Memory B cell (primary cell): ENCODE results near the gene NDUFAF4.
"Not testable (repeated sequence)": the region's sequence is repeated elsewhere in the genome, so short reads cannot be mapped to it uniquely, and the experiment has no call there.

Experiments
- ATAC-seq: fragments of 150-1000 bp; cut with Tn5 transposase; 2 replicates; pipeline ENCODE4 v1.10.0; 2021; ENCODE audit warnings: low read depth, mild to moderate bottlenecking, moderate library complexity
- DNase-seq, 2 donors: peaks; one replicate each; pipeline ENCODE4 v3.0.0; 2022; ENCODE audit warnings: low spot score in 2 of 2
- H3K27ac Mint-ChIP-seq: one replicate; pipeline ENCODE4 v1.8.0; 2022; ENCODE audit warnings: mild to moderate bottlenecking, moderate library complexity, mixed read lengths
- H3K27me3 Mint-ChIP-seq: one replicate; pipeline ENCODE4 v1.8.0; 2022; ENCODE audit warnings: mixed read lengths
- H3K36me3 Mint-ChIP-seq: one replicate; pipeline ENCODE4 v1.8.0; 2022; ENCODE audit warnings: mild to moderate bottlenecking, mixed read lengths
- H3K4me1 Mint-ChIP-seq: one replicate; pipeline ENCODE4 v1.8.0; 2022; ENCODE audit warnings: mixed read lengths
- H3K4me3 Mint-ChIP-seq: one replicate; pipeline ENCODE4 v1.8.0; 2022; ENCODE audit warnings: mild to moderate bottlenecking, moderate library complexity, mixed read lengths
- H3K9me3 Mint-ChIP-seq: one replicate; pipeline ENCODE4 v1.8.0; 2022; ENCODE audit warnings: mixed read lengths

NDUFAF4 gene

DNA sequence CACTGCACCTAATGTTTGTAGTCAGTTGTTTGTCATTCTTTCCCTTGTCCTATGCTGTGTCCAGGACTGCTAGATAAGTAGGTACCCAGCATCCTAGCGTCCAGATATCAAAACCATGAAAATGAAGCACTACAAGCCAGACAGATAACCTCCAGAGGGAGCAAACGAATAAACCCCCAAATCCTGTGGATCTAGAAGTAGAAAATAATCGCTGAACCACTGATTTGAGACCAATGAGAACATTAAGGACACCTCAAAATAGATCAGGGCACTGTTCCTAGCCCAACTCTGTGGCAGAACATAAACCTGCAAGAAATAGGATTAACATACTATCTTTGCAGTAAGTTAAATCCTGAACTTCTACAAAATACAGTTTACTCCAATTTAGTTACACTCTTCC, 25.7 kb upstream of the NDUFAF4 start:
- Mint-ChIP-seq H3K36me3 (no peaks in the 10 kb centered on the region), H3K27ac (peak overlapping the region; percentile 98), H3K4me3 (peak overlapping the region; percentile 99), H3K27me3 (peaks cover 2% of the 10 kb centered on the region), H3K4me1 (peaks cover 12% of the 10 kb centered on the region), H3K9me3 (no peaks in the 10 kb centered on the region)
- ATAC-seq: no peak
- DNase-seq: no peak

DNA sequence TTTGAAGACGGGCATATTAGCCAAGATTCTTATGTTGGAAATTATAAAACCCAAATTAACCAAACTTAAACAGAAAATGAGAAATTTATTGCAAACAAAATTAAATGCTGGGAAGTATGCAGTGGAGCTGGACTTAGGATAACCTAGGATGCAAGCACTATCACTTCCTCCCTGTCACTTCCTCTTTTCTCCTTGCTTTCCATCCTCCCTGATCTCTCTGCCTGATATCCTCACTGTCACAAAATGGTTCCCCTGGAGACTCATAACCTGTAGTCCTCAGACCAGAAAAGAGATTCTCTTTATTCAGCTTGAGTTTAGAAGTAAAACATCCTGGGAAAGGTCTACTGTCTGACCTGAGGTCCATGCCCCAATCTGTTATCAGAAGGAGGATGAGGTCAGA, 19.4 kb upstream of the NDUFAF4 start:
- Mint-ChIP-seq H3K4me3 (no peak overlapping the region), H3K36me3 (peaks cover under 1% of the 10 kb centered on the region), H3K9me3 (no peaks in the 10 kb centered on the region), H3K27me3 (peaks cover 6% of the 10 kb centered on the region), H3K27ac (no peak overlapping the region), H3K4me1 (peaks cover 4% of the 10 kb centered on the region)
- no peak for DNase-seq
- no peak for ATAC-seq

DNA sequence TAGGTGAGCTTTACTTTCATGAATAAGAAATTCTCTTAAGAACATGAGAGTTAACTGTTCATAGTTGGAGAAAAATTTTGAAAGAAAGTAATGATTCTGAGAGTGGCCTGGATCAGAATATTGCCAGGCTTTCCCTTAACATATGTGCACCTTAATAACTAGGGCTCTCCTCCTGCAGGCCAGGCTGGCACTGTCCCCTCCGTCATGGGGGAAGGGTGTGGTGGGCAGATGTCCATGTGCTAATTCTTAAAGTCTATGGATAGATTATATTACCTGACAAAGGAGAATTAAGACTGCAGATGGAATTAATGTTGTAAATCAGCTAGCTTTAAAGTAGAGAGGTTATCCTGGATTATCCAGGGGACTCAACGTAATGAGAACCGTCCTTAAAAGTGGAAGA, 15.9 kb upstream of the NDUFAF4 start:
- no peak for ATAC-seq
- peaks cover 1% of the 10 kb centered on the region for H3K36me3 Mint-ChIP-seq

DNA sequence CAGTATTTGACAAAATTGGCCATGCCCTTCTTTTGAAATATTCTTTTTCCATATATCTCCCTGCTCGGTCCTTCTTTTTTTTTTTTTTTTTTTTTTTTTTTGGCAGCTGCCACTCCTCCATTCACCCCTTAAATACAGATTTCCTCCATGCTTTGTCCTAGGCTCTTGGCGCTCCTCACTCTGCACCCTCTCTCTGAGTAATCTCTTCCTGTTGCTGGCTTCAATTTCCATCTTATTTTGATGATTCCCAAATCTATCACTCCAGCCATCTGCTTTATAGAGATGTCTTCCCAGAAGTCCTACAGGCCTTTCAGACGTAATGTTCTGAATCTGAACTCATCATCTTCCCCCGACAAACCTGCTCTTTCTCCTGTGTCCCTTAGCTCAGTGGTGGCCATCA, 14.1 kb upstream of the NDUFAF4 start:
- no peaks in the 10 kb centered on the region for H3K9me3 Mint-ChIP-seq
- H3K27me3 Mint-ChIP-seq: peaks cover 6% of the 10 kb centered on the region
- no peak for ATAC-seq
- H3K4me1 Mint-ChIP-seq: peaks cover 4% of the 10 kb centered on the region
- peaks cover 1% of the 10 kb centered on the region for H3K36me3 Mint-ChIP-seq
- H3K27ac Mint-ChIP-seq: no peak overlapping the region
- no peak for DNase-seq
- no peak overlapping the region for H3K4me3 Mint-ChIP-seq

More for the DNA sequence above, 15.9 kb upstream of the NDUFAF4 start:
- H3K27me3 Mint-ChIP-seq: peaks cover 6% of the 10 kb centered on the region
- H3K4me3 Mint-ChIP-seq: no peak overlapping the region
- no peak overlapping the region for H3K27ac Mint-ChIP-seq
- peaks cover 6% of the 10 kb centered on the region for H3K4me1 Mint-ChIP-seq
- no peak for DNase-seq
- no peaks in the 10 kb centered on the region for H3K9me3 Mint-ChIP-seq

DNA sequence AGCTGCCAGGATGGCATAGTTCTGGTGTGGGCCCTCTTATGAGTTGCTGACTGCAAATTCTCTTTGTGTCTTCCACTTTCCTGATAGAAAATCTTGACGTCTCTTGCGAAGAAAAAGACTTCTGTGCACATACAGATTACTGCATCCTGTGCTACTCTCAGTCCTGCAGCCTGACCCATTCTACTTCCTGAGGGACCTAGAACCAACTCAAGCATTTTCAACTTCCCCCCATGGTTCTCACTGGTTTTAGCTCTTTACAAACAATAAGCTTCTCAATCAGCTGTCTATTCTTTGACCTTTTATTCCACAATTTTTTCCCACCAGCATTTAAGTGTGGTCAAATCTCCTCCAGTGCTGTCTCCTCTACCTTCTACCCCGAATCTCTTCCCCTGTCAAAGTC, 13.5 kb upstream of the NDUFAF4 start:
- no peak for DNase-seq
- Mint-ChIP-seq H3K27me3 (peaks cover 6% of the 10 kb centered on the region), H3K27ac (no peak overlapping the region)

DNA sequence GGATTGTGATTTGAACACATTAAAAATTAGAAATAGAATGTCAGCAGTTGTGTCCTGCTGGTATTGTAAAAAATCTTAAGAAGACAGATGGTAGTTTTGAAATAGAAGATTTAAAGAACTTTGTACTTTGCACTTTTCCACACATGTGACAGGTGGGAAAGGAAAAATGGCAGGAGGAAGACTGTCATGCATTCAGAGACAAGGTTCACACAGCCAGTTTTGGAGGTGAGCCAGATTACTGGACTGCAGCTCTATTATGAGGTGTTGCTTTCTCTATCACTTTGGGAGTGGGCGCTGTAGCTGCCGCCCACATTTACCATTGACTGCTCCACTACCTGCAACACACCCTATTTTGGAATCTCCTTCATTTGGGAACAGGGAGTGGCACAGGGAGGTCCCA, 12.1 kb upstream of the NDUFAF4 start:
- Mint-ChIP-seq H3K4me1 (peaks cover 4% of the 10 kb centered on the region), H3K27me3 (peaks cover 7% of the 10 kb centered on the region), H3K36me3 (peaks cover 1% of the 10 kb centered on the region), H3K4me3 (no peak overlapping the region), H3K9me3 (no peaks in the 10 kb centered on the region), H3K27ac (no peak overlapping the region)
- DNase-seq: no peak
- no peak for ATAC-seq

More for the DNA sequence above, 13.5 kb upstream of the NDUFAF4 start:
- H3K36me3 Mint-ChIP-seq: peaks cover 1% of the 10 kb centered on the region
- no peaks in the 10 kb centered on the region for H3K9me3 Mint-ChIP-seq
- no peak for ATAC-seq
- H3K4me1 Mint-ChIP-seq: peaks cover 4% of the 10 kb centered on the region
- no peak overlapping the region for H3K4me3 Mint-ChIP-seq

DNA sequence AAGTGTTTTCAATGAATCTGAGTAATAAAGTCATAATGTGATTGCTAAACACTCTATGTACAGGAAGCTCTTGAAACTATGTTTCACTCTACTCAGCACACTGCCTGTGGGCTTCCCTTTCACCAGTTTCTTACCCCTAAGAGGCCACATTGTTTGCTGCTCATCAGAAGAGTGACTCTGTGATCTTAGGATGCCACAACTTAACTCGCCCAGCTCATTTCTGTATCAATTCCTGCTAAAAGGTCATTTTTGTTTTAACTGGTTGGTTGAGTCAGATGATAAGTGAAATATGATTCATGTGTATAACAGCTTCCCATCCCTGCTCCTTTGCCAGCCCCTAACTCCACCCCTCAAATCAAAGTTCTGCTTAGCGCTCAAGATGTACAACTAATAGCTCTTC, 9.8 kb upstream of the NDUFAF4 start:
- DNase-seq: no peak
- Mint-ChIP-seq H3K27me3 (peaks cover 6% of the 10 kb centered on the region), H3K4me3 (no peak overlapping the region), H3K4me1 (peaks cover 6% of the 10 kb centered on the region), H3K36me3 (peaks cover 1% of the 10 kb centered on the region), H3K27ac (no peak overlapping the region), H3K9me3 (no peaks in the 10 kb centered on the region)
- ATAC-seq: no peak

DNA sequence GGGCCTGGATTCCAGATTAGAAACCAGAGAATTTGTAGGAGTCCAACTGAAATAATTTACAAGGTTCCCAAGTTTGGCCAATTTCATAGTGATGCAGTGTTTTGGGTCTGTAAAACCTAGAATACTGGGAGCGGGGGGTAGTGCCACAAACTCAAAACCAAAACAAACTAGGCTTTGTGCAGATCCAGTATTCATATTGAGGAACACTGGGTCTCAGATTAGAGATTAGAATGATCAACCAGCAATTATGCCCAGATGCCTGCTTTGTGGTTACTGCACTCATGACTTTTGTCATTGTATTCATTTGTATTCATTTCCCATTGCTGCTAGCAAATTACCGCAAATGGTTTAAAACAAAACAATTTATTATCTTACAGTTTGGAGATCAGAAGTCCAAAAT, 3.2 kb upstream of the NDUFAF4 start:
- Mint-ChIP-seq H3K36me3 (peaks cover 1% of the 10 kb centered on the region), H3K9me3 (no peaks in the 10 kb centered on the region), H3K4me3 (no peak overlapping the region), H3K4me1 (peaks cover 13% of the 10 kb centered on the region), H3K27ac (no peak overlapping the region), H3K27me3 (peaks cover 4% of the 10 kb centered on the region)
- no peak for ATAC-seq
- no peak for DNase-seq

DNA sequence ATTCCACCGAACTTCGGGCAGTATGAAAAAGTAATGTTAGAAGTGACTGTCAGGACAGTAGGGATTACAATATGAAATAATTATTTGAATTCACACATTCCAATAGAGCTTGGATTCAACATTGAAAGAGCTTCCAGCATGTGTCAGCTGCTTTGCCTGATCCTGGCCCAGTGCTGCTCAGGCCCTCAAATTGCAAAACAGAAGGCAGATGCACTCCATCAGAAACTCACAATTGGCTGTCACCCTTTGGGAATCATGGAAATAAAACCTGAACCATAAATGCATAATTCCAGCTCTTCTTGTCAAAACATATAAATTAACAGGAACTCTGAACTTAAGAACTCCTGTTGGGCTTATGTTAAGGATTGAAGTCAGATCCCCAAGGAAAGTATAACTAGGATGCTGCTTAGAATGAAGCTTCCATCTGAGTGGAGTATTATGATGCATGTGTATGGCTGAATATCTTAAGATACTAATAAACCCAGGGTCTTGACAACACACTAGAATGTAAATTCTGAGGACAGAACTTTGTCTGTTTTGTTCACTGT, 1.8 kb upstream of the NDUFAF4 start:
- Mint-ChIP-seq H3K4me1 (peaks cover 14% of the 10 kb centered on the region), H3K4me3 (no peak overlapping the region), H3K27me3 (peaks cover 2% of the 10 kb centered on the region), H3K9me3 (no peaks in the 10 kb centered on the region), H3K36me3 (peaks cover 3% of the 10 kb centered on the region), H3K27ac (no peak overlapping the region)
- ATAC-seq (no peak), DNase-seq (no peak)

DNA sequence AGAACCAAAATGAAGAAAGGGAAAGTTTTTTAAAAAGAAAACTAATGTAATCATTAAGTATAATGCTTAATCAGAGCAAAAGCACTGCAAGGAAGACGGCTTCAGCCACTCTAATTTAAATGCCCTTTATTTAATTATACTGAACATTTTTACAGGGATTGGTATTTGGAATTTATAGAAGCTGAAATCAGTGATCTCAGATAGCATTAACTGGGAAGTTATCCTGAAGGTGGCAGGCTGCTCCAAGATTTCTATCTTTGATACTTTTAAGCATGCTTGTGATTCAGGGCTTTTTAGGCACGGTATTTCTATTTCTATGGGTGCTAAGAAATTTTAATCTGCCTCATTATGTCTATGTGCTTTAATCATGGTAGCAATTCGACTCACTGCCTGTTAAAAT, 1.3 kb upstream of the NDUFAF4 start:
- H3K9me3 Mint-ChIP-seq: no peaks in the 10 kb centered on the region
- ATAC-seq (no peak), DNase-seq (no peak)
- H3K4me3 Mint-ChIP-seq: no peak overlapping the region
- H3K27ac Mint-ChIP-seq: no peak overlapping the region
- H3K4me1 Mint-ChIP-seq: peaks cover 14% of the 10 kb centered on the region
- peaks cover 2% of the 10 kb centered on the region for H3K27me3 Mint-ChIP-seq
- H3K36me3 Mint-ChIP-seq: peaks cover 3% of the 10 kb centered on the region

DNA sequence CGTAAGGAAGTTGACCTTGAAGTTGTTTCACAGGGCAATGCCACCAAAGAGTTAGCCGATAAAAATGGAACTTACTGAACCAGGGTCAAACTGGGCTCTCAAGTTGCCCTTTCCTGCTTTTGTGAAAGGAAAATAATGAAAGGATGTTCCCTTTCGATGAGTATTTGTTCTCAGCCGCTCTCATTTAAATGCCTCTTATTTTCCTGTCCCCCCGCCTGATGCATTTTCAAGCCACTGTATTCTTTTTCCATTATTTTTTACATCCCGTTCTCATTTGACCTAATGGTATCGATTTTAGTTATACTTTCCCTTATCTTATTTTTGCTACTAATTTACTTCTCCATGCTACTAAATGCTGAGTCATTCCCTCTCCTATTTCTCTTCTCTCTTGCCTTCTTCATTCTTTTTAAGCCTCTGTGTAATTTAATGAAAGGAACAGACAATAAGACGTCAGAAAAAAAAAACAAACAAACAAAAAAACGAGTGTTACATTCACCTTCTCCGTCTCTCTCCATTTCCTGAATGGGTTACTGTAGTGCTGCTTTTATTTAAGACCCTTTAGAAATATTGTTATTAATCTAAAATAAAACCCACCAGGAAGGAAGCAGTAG, 655 bp upstream of the NDUFAF4 start:
- H3K27me3 Mint-ChIP-seq: peaks cover 2% of the 10 kb centered on the region
- ATAC-seq (no peak), DNase-seq (no peak)
- peak overlapping the region; percentile 81 for H3K27ac Mint-ChIP-seq
- H3K36me3 Mint-ChIP-seq: peaks cover 3% of the 10 kb centered on the region
- H3K4me1 Mint-ChIP-seq: peaks cover 14% of the 10 kb centered on the region
- H3K4me3 Mint-ChIP-seq: peak overlapping the region; percentile 84
- H3K9me3 Mint-ChIP-seq: no peaks in the 10 kb centered on the region

DNA sequence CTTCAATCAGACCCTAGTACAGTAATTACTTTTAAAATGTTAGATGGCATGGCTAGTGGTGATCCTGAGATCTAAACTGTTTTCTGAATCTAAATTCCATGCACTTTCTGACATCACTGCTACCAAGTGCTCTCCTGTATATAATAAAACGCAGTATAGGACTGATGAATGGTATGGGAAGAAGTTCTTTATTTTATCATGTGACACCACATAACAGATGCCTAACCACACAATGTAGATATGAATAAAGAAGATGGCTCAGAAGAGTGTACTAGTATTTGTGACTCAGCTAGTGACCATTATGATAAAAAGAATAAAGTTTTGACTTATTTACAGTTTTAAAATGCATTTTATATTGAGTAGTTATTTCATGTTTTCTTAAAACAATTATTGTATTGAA, 8.5 kb downstream of the NDUFAF4 start:
- Mint-ChIP-seq H3K4me1 (peaks cover 4% of the 10 kb centered on the region), H3K27ac (no peak overlapping the region), H3K9me3 (no peaks in the 10 kb centered on the region), H3K4me3 (no peak overlapping the region), H3K27me3 (no peaks in the 10 kb centered on the region), H3K36me3 (peaks cover 13% of the 10 kb centered on the region)
- ATAC-seq (no peak), DNase-seq (no peak)

DNA sequence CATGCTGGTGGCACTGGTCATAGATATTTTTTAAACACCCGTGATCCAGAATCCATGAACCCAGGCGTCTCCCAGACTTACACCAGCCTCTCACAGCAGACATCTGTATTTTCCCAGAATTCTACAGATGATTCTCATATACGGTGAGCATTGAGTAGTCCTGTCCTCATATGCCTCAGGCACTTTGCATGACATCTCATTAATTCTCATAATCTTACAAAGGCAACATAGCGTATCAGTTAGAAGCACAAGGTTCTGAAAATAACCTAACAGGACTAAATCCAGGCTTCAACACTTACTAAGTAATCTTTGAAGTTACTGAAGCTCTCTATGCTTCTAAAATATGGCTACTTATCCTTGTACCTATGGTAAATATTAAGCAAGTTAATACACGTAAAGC, 8.9 kb downstream of the NDUFAF4 start:
- H3K27me3 Mint-ChIP-seq: no peaks in the 10 kb centered on the region
- H3K4me1 Mint-ChIP-seq: peaks cover 4% of the 10 kb centered on the region
- H3K27ac Mint-ChIP-seq: no peak overlapping the region
- H3K9me3 Mint-ChIP-seq: no peaks in the 10 kb centered on the region
- DNase-seq: no peak
- no peak for ATAC-seq
- peaks cover 13% of the 10 kb centered on the region for H3K36me3 Mint-ChIP-seq
- H3K4me3 Mint-ChIP-seq: no peak overlapping the region

DNA sequence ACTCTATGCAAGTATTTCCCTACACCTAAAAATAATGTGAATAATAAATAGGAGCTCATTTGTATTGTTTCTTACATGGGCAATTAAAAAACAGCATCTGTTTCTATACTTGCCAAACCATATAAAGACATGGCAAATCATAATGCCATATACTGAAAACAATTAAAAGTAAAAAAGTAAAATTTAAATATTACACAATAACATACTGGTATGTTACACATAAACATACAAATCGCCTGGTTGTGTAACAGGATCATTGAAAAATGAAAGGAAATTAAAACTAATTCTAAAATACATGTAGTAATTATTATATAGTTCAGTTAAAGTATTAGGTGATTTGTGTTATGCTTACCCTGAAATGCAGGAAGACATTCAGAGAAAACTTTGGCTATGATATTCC, 11.2 kb downstream of the NDUFAF4 start:
- DNase-seq: no peak
- Mint-ChIP-seq H3K36me3 (peaks cover 11% of the 10 kb centered on the region), H3K9me3 (no peaks in the 10 kb centered on the region), H3K4me1 (peaks cover 4% of the 10 kb centered on the region), H3K27ac (no peak overlapping the region), H3K27me3 (no peaks in the 10 kb centered on the region), H3K4me3 (no peak overlapping the region)
- no peak for ATAC-seq

DNA sequence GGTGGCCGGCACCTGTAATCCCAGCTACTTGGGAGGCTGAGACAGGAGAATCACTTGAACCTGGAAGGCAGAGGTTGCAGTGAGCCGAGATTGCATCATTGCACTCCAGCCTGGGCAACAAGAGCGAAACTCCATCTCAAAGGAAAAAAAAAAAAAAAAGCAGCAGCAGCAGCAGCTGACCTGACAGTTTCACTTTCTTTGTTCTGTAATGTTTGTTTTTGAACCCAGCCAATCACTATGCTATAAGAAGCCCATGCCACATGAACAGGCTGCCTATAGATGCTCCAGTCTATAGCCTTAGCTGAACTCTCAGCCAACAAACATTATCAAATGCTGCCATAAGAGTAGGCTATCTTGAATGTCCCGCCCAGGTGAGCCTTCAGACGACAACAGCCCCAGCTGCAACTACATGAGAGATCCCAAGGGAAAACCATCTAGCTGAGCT, 12.5 kb downstream of the NDUFAF4 start:
- H3K4me1 Mint-ChIP-seq, H3K27ac Mint-ChIP-seq, H3K36me3 Mint-ChIP-seq, DNase-seq, H3K9me3 Mint-ChIP-seq, H3K27me3 Mint-ChIP-seq: not testable (repeated sequence)
- H3K4me3 Mint-ChIP-seq: peak overlapping the region; percentile 6
- ATAC-seq: peak; percentile 71
